Choroid plexus epithelial cell (primary cell): ENCODE data around the gene BRD3.

Experiments used
- DNase-seq: peaks from one replicate; pipeline ENCODE4 v3.0.0-alpha.2; 2010; ENCODE audit warnings: low read depth
- H3K4me3 ChIP-seq: 2 replicates; pipeline ENCODE4 v1.5.1; 2011; ENCODE audit warnings: low read depth, mild to moderate bottlenecking, control low read depth, low read length, moderate library complexity
- TF ChIP-seq, protein P1 (sequence below): conservative IDR thresholded peaks from 2 replicates; pipeline ENCODE4 v1.5.1; 2011; ENCODE audit warnings: low read depth, mild to moderate bottlenecking, control low read depth, inconsistent platforms, low read length, moderate library complexity

Gene BRD3

DNA sequence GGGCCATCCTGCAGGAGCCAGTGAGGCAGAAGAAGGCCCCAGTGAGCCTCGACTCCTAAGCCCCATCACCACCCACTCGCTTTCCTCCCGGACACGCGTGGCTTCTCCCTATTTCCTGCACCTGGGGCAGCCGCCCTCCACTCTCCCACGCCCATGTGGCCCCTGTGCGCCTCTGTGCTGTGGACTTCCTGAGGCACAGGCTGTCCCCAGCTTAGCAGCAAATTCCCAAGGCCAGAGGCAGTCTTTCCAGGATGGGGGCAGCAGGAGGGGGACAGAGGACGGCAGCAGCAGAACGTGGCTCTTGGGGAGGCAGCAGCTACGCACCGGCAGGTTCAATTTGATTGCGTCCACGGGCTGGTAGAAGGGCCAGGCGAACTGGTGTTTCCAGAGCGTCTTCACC, 14.9 kb downstream of the BRD3 start:
- no peak for DNase-seq
- TF ChIP-seq, protein P1, sequence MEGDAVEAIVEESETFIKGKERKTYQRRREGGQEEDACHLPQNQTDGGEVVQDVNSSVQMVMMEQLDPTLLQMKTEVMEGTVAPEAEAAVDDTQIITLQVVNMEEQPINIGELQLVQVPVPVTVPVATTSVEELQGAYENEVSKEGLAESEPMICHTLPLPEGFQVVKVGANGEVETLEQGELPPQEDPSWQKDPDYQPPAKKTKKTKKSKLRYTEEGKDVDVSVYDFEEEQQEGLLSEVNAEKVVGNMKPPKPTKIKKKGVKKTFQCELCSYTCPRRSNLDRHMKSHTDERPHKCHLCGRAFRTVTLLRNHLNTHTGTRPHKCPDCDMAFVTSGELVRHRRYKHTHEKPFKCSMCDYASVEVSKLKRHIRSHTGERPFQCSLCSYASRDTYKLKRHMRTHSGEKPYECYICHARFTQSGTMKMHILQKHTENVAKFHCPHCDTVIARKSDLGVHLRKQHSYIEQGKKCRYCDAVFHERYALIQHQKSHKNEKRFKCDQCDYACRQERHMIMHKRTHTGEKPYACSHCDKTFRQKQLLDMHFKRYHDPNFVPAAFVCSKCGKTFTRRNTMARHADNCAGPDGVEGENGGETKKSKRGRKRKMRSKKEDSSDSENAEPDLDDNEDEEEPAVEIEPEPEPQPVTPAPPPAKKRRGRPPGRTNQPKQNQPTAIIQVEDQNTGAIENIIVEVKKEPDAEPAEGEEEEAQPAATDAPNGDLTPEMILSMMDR, result no peak

GRCh38 chr9:134052491-134052890, 15.3 kb downstream of the BRD3 start:
- H3K4me3 ChIP-seq, result no peak overlapping the region
- DNase-seq, result no peak
- TF ChIP-seq, protein P1, result no peak

More for the DNA sequence above, 14.9 kb downstream of the BRD3 start:
- H3K4me3 ChIP-seq, result no peak overlapping the region

DNA sequence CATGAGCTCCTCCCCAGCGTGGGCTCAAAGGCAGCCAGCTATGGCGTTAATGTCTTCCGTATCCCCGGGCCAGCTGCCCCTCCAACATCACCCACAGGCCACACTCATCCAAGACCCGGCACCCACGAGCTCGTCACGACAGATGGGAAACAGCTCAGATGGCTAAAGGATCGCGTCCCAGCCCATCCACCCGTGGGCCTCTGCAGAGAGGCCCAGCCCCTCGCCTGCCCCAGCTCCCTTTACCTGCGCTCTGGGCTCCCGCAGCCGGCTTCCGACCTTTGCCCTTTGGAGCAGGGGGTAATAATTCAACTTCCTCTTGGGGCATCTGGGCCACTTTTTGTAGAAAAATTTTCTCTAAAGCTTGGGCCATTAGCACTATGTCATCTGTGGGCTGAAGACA, 16.5 kb downstream of the BRD3 start:
- TF ChIP-seq, protein P1, result no peak

GRCh38 chr9:134050726-134051125, 17.1 kb downstream of the BRD3 start:
- TF ChIP-seq, protein P1, result no peak
- H3K4me3 ChIP-seq, result no peak overlapping the region
- no peak for DNase-seq

More for the DNA sequence above, 16.5 kb downstream of the BRD3 start:
- DNase-seq, result no peak
- no peak overlapping the region for H3K4me3 ChIP-seq

DNA sequence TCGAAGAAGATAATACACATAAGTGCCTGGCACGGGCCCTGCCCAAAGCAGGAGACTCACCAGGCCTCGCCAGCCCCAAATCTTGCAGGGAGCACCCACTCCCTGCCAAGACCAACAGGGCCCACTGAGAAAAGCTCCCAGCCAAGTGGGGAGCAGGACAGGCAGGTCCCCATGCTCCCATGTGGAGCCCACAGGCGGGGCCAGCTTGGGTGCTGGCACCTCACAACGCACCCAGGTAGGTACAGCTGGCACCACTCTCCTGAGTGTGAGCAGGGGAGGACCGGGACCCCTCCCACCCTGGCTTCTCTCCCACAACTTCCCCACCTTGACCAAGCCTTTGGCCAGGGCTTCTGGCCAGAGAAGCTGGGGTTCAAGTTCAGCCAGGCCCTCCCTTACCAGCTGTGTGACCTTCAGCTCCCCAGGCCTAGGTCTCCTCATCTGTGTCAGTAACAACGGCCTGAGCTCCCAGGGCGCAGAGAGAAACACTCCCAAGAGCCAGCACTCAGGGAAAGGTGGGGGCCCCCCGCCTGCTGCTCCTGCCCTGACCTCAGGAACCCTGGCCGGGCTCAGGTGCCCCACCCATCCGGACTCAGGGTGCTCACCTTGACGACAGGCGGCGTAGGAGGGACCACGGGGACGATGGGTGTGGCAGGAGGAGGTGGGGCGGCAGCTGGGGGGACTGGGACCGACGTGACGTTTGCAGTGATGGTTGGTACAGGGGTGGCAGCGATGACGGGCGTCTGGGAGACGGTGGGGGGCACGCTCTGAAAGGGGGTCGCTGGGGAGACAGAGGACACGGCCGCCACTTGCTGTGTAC, 17.8 kb downstream of the BRD3 start:
- no peak for DNase-seq
- TF ChIP-seq, protein P1, result no peak
- no peak overlapping the region for H3K4me3 ChIP-seq

DNA sequence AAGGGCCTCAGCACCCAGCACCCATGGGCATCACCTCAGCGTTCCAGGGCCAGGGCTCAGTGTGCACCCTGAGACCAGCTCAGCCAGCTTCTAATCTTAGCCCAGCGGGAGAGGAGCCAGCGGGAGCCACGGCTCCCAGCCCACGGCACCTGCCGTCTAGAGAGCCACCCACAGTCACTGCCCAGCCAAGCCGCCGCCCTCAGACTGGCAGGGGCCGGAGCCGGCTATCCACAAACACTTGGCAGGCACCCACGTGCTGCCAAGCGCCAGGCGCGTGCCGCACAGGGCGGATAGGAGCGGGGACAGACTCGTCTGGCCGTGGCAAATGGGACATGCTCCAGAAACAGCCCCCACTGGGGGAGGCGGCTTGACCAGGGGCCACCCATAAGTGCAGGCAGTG, 18.6 kb downstream of the BRD3 start:
- no peak for DNase-seq
- TF ChIP-seq, protein P1, result no peak
- H3K4me3 ChIP-seq, result no peak overlapping the region

DNA sequence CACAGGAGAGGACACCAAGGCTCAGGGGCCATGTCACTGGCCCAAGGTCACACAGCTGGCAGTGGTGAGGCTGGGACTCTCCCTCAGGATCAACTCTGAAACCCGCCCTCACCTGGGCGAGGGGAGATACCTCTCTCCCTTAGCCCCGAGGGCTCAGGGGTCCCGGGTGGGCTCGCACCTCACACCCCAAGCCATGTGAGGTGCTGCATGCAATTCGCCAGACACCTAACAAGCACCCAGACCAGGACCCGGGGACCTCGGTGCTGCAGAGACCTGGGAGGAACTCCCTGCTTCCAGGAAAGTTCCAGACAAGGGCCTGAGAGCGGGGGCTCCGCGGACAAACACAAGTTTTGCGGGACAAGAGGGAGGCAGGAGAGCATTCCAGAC, 19.3 kb downstream of the BRD3 start:
- DNase-seq, result no peak
- no peak overlapping the region for H3K4me3 ChIP-seq
- TF ChIP-seq, protein P1, result no peak
